ENCODE results near the gene ATXN10.

ATXN10 gene

GRCh38 chr22:45859231-45860161, 187.9 kb downstream of the ATXN10 start:
- no peak for TF ChIP-seq CTCF (conservative IDR thresholded peaks at IDR 0.05; ENCODE audit: low read depth, low read length)
- peak; percentile 23 for DNase-seq (ENCODE audit: low read depth)
- H3K4me3 ChIP-seq (ENCODE audit: low read depth, low read length): no peak overlapping the region

DNA sequence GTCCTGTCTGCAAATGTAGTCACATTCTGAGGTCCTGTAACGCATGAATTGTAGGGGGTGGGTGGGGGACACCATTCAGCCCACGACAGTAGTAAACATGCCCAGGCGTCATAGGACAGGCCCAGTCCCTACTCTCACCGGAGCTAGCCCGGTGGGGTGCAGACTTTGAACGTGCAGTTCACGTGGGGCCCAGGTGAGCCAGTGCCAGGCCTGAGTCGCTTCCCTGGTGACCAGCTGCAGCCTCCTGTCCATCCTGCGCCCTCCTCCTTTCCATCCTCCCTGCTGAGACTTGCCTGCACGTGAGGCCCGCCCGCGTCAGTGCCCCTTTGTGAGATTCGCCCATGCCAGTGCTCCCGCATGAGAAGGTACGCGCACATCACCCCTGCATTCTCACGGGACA, 188.6 kb downstream of the ATXN10 start:
- no peak for TF ChIP-seq CTCF (conservative IDR thresholded peaks at IDR 0.05; ENCODE audit: low read depth, low read length)
- no peak for DNase-seq (ENCODE audit: low read depth)
- no peak overlapping the region for H3K4me3 ChIP-seq (ENCODE audit: low read depth, low read length)

DNA sequence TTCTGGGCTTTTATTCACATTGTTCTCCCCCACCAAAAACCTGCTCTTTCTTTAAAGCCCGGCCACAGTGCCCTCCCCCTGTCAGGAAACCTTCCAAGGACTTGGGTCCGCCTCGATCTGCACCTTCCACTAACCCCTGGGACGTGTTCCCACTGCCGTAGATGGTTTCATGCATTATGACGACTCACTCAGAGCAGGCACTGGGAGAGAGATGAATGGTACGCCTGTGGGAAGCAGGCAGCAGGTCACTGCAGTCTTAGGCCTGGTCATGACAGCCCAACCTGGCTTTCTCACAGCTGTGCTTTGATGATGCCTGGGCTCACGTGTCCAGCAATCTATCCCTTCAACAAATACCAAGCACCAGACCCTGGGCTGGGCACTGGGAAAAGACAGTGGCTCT, 189.6 kb downstream of the ATXN10 start:
- H3K4me3 ChIP-seq (ENCODE audit: low read depth, low read length): no peak overlapping the region
- no peak for DNase-seq (ENCODE audit: low read depth)
- no peak for TF ChIP-seq CTCF (conservative IDR thresholded peaks at IDR 0.05; ENCODE audit: low read depth, low read length)

- TF ChIP-seq CTCF (conservative IDR thresholded peaks at IDR 0.05; ENCODE audit: low read depth, low read length): peak; percentile 97
- H3K4me3 ChIP-seq (ENCODE audit: low read depth, low read length): no peak overlapping the region
- DNase-seq (ENCODE audit: low read depth): peak; percentile 70
Observed at GRCh38 chr22:45863981-45864751, 192.5 kb downstream of the ATXN10 start.

DNA sequence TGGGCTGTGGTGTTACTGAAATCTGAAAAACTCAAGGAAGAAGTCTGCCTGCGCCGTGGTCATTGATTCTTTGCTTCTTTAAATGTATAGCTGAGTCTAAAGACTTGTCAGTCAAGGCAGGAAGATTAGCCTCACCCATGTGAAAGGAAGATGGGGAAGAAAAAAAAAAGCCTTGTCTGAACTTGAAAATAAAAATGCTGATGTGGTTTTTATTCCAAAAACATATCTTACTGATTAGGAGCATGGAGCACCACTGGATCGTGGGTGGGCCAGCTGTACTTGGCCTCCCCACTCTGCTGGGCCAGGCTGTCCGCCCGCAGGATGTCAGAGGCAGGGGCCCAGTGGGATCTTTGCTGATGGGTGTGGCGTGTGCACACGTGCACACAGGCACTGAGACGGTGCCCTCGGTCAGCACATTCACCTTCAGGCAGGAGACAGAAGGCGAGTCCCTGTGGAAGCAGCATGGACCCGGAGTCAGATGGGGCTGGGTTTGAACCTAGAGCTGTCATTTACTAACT, 193.4 kb downstream of the ATXN10 start:
- no peak overlapping the region for H3K4me3 ChIP-seq (ENCODE audit: low read depth, low read length)
- DNase-seq (ENCODE audit: low read depth): no peak
- TF ChIP-seq CTCF (conservative IDR thresholded peaks at IDR 0.05; ENCODE audit: low read depth, low read length): no peak

GRCh38 chr22:45865561-45866125, 194.0 kb downstream of the ATXN10 start:
- H3K4me3 ChIP-seq (ENCODE audit: low read depth, low read length): no peak overlapping the region
- no peak for DNase-seq (ENCODE audit: low read depth)
- TF ChIP-seq CTCF (conservative IDR thresholded peaks at IDR 0.05; ENCODE audit: low read depth, low read length): no peak
